ENCODE measurements around the gene SPATA21. TPM values are rescaled to one million over a fixed set of nuclear protein-coding genes. Genes with fewer than 3 reads are reported as not detected.
"Not testable (repeated sequence)": the region's sequence is repeated elsewhere in the genome, so short reads cannot be mapped to it uniquely, and the experiment has no call there.

SPATA21 gene
- not detected for total RNA-seq (ENCODE audit: unreplicated experiment)
- long read RNA-seq: 0 reads

- Mint-ChIP-seq H3K4me3 (ENCODE audit: unreplicated experiment) (no peak within 1 kb of the TSS), H3K27me3 (ENCODE audit: unreplicated experiment) (peaks cover 11% of the 10 kb centered on the region), H3K4me1 (ENCODE audit: unreplicated experiment) (peaks cover 27% of the 10 kb centered on the region), H3K36me3 (ENCODE audit: low read depth, unreplicated experiment) (peaks cover 11% of the 10 kb centered on the region), H3K27ac (ENCODE audit: unreplicated experiment) (no peak within 1 kb of the TSS), H3K9me3 (ENCODE audit: unreplicated experiment) (no peaks in the 10 kb centered on the region)
- no peak for TF ChIP-seq CTCF (IDR thresholded peaks at IDR 0.05; ENCODE audit: unreplicated experiment)
- no peak for DNase-seq (ENCODE audit: low spot score)
These were observed at the start of gene SPATA21 for GRCh38 chr1:16436946-16437474. Gene SPATA21 (minus strand): TSS chr1:16437424. CDS start chr1:16431371, 6,053 bp downstream.

- H3K36me3 Mint-ChIP-seq (ENCODE audit: low read depth, unreplicated experiment): peaks cover 16% of the 10 kb centered on the region
- H3K4me1 Mint-ChIP-seq (ENCODE audit: unreplicated experiment): not testable (repeated sequence)
These were observed 49.8 kb upstream of the SPATA21 start for GRCh38 chr1:16487011-16487410.

GRCh38 chr1:16486316-16486715 lies 49.1 kb upstream of the SPATA21 start:
- peaks cover 16% of the 10 kb centered on the region for H3K36me3 Mint-ChIP-seq (ENCODE audit: low read depth, unreplicated experiment)
- not testable (repeated sequence) for H3K27ac Mint-ChIP-seq (ENCODE audit: unreplicated experiment); H3K4me3 Mint-ChIP-seq (ENCODE audit: unreplicated experiment); DNase-seq (ENCODE audit: low spot score); H3K27me3 Mint-ChIP-seq (ENCODE audit: unreplicated experiment); H3K4me1 Mint-ChIP-seq (ENCODE audit: unreplicated experiment); H3K9me3 Mint-ChIP-seq (ENCODE audit: unreplicated experiment)

More at GRCh38 chr1:16487011-16487410, 49.8 kb upstream of the SPATA21 start:
- H3K9me3 Mint-ChIP-seq (ENCODE audit: unreplicated experiment); H3K27me3 Mint-ChIP-seq (ENCODE audit: unreplicated experiment); DNase-seq (ENCODE audit: low spot score); H3K4me3 Mint-ChIP-seq (ENCODE audit: unreplicated experiment); H3K27ac Mint-ChIP-seq (ENCODE audit: unreplicated experiment): not testable (repeated sequence)

GRCh38 chr1:16484931-16485330 lies 47.7 kb upstream of the SPATA21 start:
- Mint-ChIP-seq H3K27ac (ENCODE audit: unreplicated experiment) (no peak overlapping the region), H3K9me3 (ENCODE audit: unreplicated experiment) (no peaks in the 10 kb centered on the region), H3K4me3 (ENCODE audit: unreplicated experiment) (no peak overlapping the region)

GRCh38 chr1:16484501-16484835 lies 47.2 kb upstream of the SPATA21 start:
- Mint-ChIP-seq H3K27me3 (ENCODE audit: unreplicated experiment) (no peaks in the 10 kb centered on the region), H3K9me3 (ENCODE audit: unreplicated experiment) (no peaks in the 10 kb centered on the region), H3K4me1 (ENCODE audit: unreplicated experiment) (no peaks in the 10 kb centered on the region), H3K4me3 (ENCODE audit: unreplicated experiment) (no peak overlapping the region), H3K36me3 (ENCODE audit: low read depth, unreplicated experiment) (peaks cover 21% of the 10 kb centered on the region), H3K27ac (ENCODE audit: unreplicated experiment) (no peak overlapping the region)
- TF ChIP-seq CTCF (IDR thresholded peaks at IDR 0.05; ENCODE audit: unreplicated experiment): no peak
- no peak for DNase-seq (ENCODE audit: low spot score)

More at GRCh38 chr1:16484931-16485330, 47.7 kb upstream of the SPATA21 start:
- H3K27me3 Mint-ChIP-seq (ENCODE audit: unreplicated experiment): no peaks in the 10 kb centered on the region
- H3K4me1 Mint-ChIP-seq (ENCODE audit: unreplicated experiment): no peaks in the 10 kb centered on the region
- TF ChIP-seq CTCF (IDR thresholded peaks at IDR 0.05; ENCODE audit: unreplicated experiment): no peak
- H3K36me3 Mint-ChIP-seq (ENCODE audit: low read depth, unreplicated experiment): peaks cover 21% of the 10 kb centered on the region
- no peak for DNase-seq (ENCODE audit: low spot score)

- H3K27me3 Mint-ChIP-seq (ENCODE audit: unreplicated experiment); DNase-seq (ENCODE audit: low spot score); H3K9me3 Mint-ChIP-seq (ENCODE audit: unreplicated experiment); H3K4me1 Mint-ChIP-seq (ENCODE audit: unreplicated experiment); H3K4me3 Mint-ChIP-seq (ENCODE audit: unreplicated experiment); H3K27ac Mint-ChIP-seq (ENCODE audit: unreplicated experiment): not testable (repeated sequence)
- peaks cover 15% of the 10 kb centered on the region for H3K36me3 Mint-ChIP-seq (ENCODE audit: low read depth, unreplicated experiment)
These were observed 46.6 kb upstream of the SPATA21 start for GRCh38 chr1:16483639-16484500.

- H3K27me3 Mint-ChIP-seq (ENCODE audit: unreplicated experiment); H3K4me1 Mint-ChIP-seq (ENCODE audit: unreplicated experiment); H3K9me3 Mint-ChIP-seq (ENCODE audit: unreplicated experiment); H3K27ac Mint-ChIP-seq (ENCODE audit: unreplicated experiment); H3K4me3 Mint-ChIP-seq (ENCODE audit: unreplicated experiment); DNase-seq (ENCODE audit: low spot score): not testable (repeated sequence)
- H3K36me3 Mint-ChIP-seq (ENCODE audit: low read depth, unreplicated experiment): peaks cover 16% of the 10 kb centered on the region
These were observed 45.9 kb upstream of the SPATA21 start for GRCh38 chr1:16483146-16483545.

Measured in endothelial cell (in vitro differentiated cells).